Mesothelial cell of epicardium (in vitro differentiated cells): ENCODE data around the gene ATXN1. TPM values are rescaled to one million over a fixed set of nuclear protein-coding genes. Genes with fewer than 3 reads are reported as not detected.

Source experiments
- DNase-seq, 2 experiments: peaks; one replicate each; pipeline ENCODE4 v3.0.0; 2021; ENCODE audit warnings: low spot score in 2 of 2; ENCODE audit not compliant: unreplicated experiment in 2 of 2
- H3K27ac Mint-ChIP-seq: 2 replicates; pipeline ENCODE4 v1.8.0; 2021; ENCODE audit warnings: mixed read lengths
- H3K27me3 Mint-ChIP-seq: 2 replicates; pipeline ENCODE4 v1.8.0; 2021; ENCODE audit warnings: low read depth, mixed read lengths
- H3K36me3 Mint-ChIP-seq: 2 replicates; pipeline ENCODE4 v1.8.0; 2021; ENCODE audit warnings: mixed read lengths
- H3K4me1 Mint-ChIP-seq: 2 replicates; pipeline ENCODE4 v1.8.0; 2021; ENCODE audit warnings: mixed read lengths
- H3K4me3 Mint-ChIP-seq: 2 replicates; pipeline ENCODE4 v1.8.0; 2021; ENCODE audit warnings: mild to moderate bottlenecking, moderate library complexity, mixed read lengths
- H3K9me3 Mint-ChIP-seq: 2 replicates; pipeline ENCODE4 v1.8.0; 2021; ENCODE audit warnings: mixed read lengths
- total RNA-seq: library from RNA; stranded (reverse); gene quantifications from 3 replicates; pipeline ENCODE4 v1.2.1, GENCODE V29; 2021
- TF ChIP-seq, protein P1 (sequence below): fragments of 200-600 bp; sonication (generic); IDR thresholded peaks from one replicate; pipeline ENCODE4 v1.5.0; 2021; ENCODE audit warnings: antibody characterized with exemption; ENCODE audit not compliant: unreplicated experiment

Gene ATXN1
- total RNA-seq, 1 donor from 2014 or later: 59.5 TPM

DNA sequence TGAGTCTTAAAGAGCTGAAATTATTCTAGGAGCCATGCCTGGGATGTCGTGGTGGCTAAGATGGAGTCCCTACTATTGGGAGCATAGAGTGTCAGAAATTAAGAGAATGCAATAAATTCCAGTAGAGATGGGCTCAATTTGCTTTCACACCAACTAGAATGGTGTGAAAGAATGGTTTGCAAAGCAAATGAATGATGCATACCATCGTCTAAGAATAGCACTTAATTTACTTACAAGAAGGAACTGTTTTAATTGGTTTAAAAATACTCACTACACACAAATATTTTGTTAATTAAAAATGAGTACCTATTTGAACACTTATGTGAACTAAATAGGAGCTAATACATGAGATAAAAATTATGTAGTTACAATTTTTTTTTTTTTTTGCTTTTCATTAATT, 390.3 kb downstream of the ATXN1 start:
- Mint-ChIP-seq H3K27ac (no peak overlapping the region), H3K27me3 (no peaks in the 10 kb centered on the region), H3K4me1 (peaks cover 18% of the 10 kb centered on the region), H3K9me3 (peaks cover 12% of the 10 kb centered on the region), H3K36me3 (peaks cover 2% of the 10 kb centered on the region), H3K4me3 (no peak overlapping the region)
- DNase-seq: no peak
- TF ChIP-seq, protein P1, sequence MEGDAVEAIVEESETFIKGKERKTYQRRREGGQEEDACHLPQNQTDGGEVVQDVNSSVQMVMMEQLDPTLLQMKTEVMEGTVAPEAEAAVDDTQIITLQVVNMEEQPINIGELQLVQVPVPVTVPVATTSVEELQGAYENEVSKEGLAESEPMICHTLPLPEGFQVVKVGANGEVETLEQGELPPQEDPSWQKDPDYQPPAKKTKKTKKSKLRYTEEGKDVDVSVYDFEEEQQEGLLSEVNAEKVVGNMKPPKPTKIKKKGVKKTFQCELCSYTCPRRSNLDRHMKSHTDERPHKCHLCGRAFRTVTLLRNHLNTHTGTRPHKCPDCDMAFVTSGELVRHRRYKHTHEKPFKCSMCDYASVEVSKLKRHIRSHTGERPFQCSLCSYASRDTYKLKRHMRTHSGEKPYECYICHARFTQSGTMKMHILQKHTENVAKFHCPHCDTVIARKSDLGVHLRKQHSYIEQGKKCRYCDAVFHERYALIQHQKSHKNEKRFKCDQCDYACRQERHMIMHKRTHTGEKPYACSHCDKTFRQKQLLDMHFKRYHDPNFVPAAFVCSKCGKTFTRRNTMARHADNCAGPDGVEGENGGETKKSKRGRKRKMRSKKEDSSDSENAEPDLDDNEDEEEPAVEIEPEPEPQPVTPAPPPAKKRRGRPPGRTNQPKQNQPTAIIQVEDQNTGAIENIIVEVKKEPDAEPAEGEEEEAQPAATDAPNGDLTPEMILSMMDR: no peak

DNA sequence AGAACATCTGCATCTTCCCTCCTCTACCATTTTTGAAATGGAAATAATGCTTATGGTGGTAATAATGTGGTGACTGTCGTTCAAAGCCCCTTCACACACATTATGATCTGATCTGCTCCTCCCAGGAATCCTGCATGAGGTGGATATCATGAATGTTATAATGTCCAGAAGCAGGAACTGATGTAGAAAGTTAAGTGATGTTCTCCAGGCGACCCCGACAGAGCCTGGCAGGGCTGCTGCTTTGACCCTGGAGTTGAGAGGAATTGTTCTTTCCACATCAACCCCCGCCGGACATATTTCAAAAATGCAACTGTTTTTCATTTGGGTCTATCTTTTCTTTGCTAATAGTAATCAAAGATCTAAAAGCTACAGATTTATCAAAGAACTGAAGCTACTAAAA, 391.3 kb downstream of the ATXN1 start:
- Mint-ChIP-seq H3K4me3 (no peak overlapping the region), H3K4me1 (peaks cover 18% of the 10 kb centered on the region), H3K27me3 (no peaks in the 10 kb centered on the region), H3K9me3 (peaks cover 12% of the 10 kb centered on the region), H3K27ac (no peak overlapping the region), H3K36me3 (peaks cover 2% of the 10 kb centered on the region)
- TF ChIP-seq, protein P1: no peak
- DNase-seq: no peak

DNA sequence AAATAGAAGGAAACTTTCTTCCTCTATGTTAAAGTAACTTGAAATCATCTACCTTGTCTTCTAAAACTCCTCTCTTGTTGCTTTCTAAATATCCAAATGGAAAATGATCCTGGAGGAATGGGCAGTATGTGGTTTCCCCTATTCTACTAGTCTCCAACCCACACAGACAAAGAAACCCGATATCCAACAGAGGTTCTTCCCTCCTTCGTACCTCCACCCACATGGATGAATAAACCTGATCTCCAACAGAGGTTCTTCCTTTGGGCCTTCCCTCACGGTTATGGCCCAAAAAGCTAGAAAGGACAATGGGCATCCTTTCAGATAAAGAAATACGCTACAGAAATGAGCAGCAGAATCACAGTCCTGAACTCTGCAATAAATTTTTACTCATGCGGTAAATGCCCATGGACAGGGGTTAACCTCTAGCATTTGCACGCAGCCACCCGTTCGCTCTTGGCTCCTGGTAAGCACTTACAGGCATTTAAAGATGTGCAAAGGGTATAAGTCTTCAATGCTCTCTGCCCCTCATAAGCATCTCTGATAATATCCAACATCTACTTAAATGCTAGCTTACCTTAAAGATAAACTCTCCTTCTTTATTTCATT, 392.0 kb downstream of the ATXN1 start:
- TF ChIP-seq, protein P1: no peak
- no peak overlapping the region for H3K4me3 Mint-ChIP-seq
- H3K4me1 Mint-ChIP-seq: peaks cover 18% of the 10 kb centered on the region
- H3K36me3 Mint-ChIP-seq: peaks cover 2% of the 10 kb centered on the region
- H3K27me3 Mint-ChIP-seq: no peaks in the 10 kb centered on the region
- no peak overlapping the region for H3K27ac Mint-ChIP-seq
- H3K9me3 Mint-ChIP-seq: peaks cover 12% of the 10 kb centered on the region
- DNase-seq: no peak

DNA sequence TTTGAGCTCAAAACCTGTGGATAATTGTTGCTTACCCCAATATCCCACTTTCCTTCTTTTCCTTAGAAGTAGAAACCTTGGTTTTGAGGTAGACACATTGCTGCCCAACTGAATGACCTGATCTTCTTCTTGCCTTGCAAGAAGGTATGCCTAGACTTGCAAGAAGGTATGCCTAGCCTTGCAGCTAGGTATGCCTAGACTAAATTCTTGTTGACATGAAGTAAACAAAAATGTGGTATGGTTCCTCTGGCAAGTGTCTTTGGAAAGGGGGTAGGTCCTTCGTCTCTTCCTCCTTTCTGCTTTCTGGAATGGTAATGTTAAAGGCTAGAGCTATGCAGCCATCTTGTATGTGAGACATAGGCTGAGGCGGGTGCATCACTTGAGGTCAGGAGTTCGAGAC, 393.7 kb downstream of the ATXN1 start:
- H3K27me3 Mint-ChIP-seq: no peaks in the 10 kb centered on the region
- no peak overlapping the region for H3K27ac Mint-ChIP-seq
- peaks cover 2% of the 10 kb centered on the region for H3K36me3 Mint-ChIP-seq
- DNase-seq: no peak
- H3K4me1 Mint-ChIP-seq: peaks cover 18% of the 10 kb centered on the region
- no peak overlapping the region for H3K4me3 Mint-ChIP-seq
- peaks cover 6% of the 10 kb centered on the region for H3K9me3 Mint-ChIP-seq
- TF ChIP-seq, protein P1: no peak

DNA sequence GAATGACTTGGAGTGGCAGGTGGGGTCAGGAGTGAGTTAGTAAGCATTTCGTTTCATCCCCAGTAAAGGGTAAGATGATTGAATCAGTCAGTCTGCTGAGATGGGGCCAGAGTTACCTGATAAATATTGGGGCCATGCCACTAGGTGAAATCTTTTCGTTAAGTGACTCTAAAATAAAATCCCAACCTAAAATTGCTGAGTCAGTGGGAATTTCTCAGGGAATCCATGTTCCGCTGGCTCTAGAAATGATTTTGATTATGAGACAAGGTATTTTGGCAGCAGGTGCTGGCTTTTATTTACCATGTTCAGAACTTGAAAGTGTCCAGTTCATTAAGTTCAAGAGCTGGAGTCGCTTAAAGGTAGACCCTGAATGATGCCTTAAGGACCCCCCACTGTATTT, 397.5 kb downstream of the ATXN1 start:
- H3K36me3 Mint-ChIP-seq: no peaks in the 10 kb centered on the region
- no peak overlapping the region for H3K4me3 Mint-ChIP-seq
- no peak overlapping the region for H3K27ac Mint-ChIP-seq
- TF ChIP-seq, protein P1: no peak
- no peak for DNase-seq
- H3K9me3 Mint-ChIP-seq: no peaks in the 10 kb centered on the region
- peaks cover 21% of the 10 kb centered on the region for H3K4me1 Mint-ChIP-seq
- H3K27me3 Mint-ChIP-seq: no peaks in the 10 kb centered on the region
